ENCODE data around the gene FANCI. TPM values are rescaled to one million over a fixed set of nuclear protein-coding genes. Genes with fewer than 3 reads are reported as not detected.

Gene FANCI
- total RNA-seq, 2 experiments from 2014 or later, result 180 TPM

- no peak for ATAC-seq
- no peak for TF ChIP-seq CTCF (IDR thresholded peaks at IDR 0.05)
- POLR2A ChIA-PET, result interaction anchor here (1.4 kb wide), 1 partner anchor 13 kb away, joined by 4 read pairs; no protein-coding TSS in a partner anchor
- intact Hi-C loops (cut with micrococcal nuclease), result no loop called here
- no peaks in the 10 kb centered on the region for H3K4me1 Mint-ChIP-seq (ENCODE audit: low read depth)
- H3K4me3 Mint-ChIP-seq, result no peak overlapping the region
- H3K36me3 Mint-ChIP-seq (ENCODE audit: low read depth), result peaks cover 63% of the 10 kb centered on the region
- CTCF ChIA-PET, result interaction anchor here (0.9 to 2.7 kb wide), 3 partner anchors 10 to 86 kb away, joined by 3 to 8 read pairs (median 3); no protein-coding TSS in a partner anchor
- H3K9me3 Mint-ChIP-seq, result no peaks in the 10 kb centered on the region
- no peak overlapping the region for H3K27ac Mint-ChIP-seq
- DNase-seq, result no peak
- no peaks in the 10 kb centered on the region for H3K27me3 Mint-ChIP-seq
Observed at GRCh38 chr15:89293012-89293411, 49.2 kb downstream of the FANCI start.

- CTCF ChIA-PET, result interaction anchor here (3.0 kb wide), 1 partner anchor 93 kb away, joined by 13 read pairs; no protein-coding TSS in a partner anchor
- H3K9me3 Mint-ChIP-seq, result no peaks in the 10 kb centered on the region
- ATAC-seq (no peak), DNase-seq (no peak)
- H3K27me3 Mint-ChIP-seq, result no peaks in the 10 kb centered on the region
- no peak for TF ChIP-seq CTCF (IDR thresholded peaks at IDR 0.05)
- POLR2A ChIA-PET, result interaction anchor here (0.6 to 0.8 kb wide), 3 partner anchors 19 to 45 kb away, joined by 3 read pairs; no protein-coding TSS in a partner anchor
- H3K4me3 Mint-ChIP-seq, result no peak overlapping the region
- H3K36me3 Mint-ChIP-seq (ENCODE audit: low read depth), result peaks cover 60% of the 10 kb centered on the region
- no peak overlapping the region for H3K27ac Mint-ChIP-seq
- intact Hi-C loops (cut with micrococcal nuclease), result no loop called here
- peaks cover 14% of the 10 kb centered on the region for H3K4me1 Mint-ChIP-seq (ENCODE audit: low read depth)
Observed at GRCh38 chr15:89299896-89300295, 56.1 kb downstream of the FANCI start.

- no peak for TF ChIP-seq CTCF (IDR thresholded peaks at IDR 0.05)
- Mint-ChIP-seq H3K27ac (no peak overlapping the region), H3K4me1 (ENCODE audit: low read depth) (peaks cover 14% of the 10 kb centered on the region), H3K27me3 (no peaks in the 10 kb centered on the region), H3K9me3 (no peaks in the 10 kb centered on the region), H3K36me3 (ENCODE audit: low read depth) (peaks cover 62% of the 10 kb centered on the region), H3K4me3 (no peak overlapping the region)
- ATAC-seq (peak; percentile 45), DNase-seq (no peak)
- CTCF ChIA-PET, result interaction anchor here (0.9 to 3.0 kb wide), 4 partner anchors 15 to 95 kb away, joined by 3 to 13 read pairs (median 3); no protein-coding TSS in a partner anchor
- POLR2A ChIA-PET, result interaction anchor here (0.8 to 1.8 kb wide), 4 partner anchors 12 to 58 kb away, joined by 3 to 6 read pairs (median 4); partner anchors contain the start of gene FANCI
- intact Hi-C loops (cut with micrococcal nuclease), result no loop called here
Observed at GRCh38 chr15:89301304-89302089, 57.7 kb downstream of the FANCI start.

- H3K27me3 Mint-ChIP-seq, result no peaks in the 10 kb centered on the region
- peaks cover 11% of the 10 kb centered on the region for H3K4me1 Mint-ChIP-seq (ENCODE audit: low read depth)
- H3K36me3 Mint-ChIP-seq (ENCODE audit: low read depth), result peaks cover 67% of the 10 kb centered on the region
- TF ChIP-seq CTCF (IDR thresholded peaks at IDR 0.05), result no peak
- ChIA-PET CTCF (interaction anchor here (3.9 kb wide), 1 partner anchor 97 kb away, joined by 17 read pairs; no protein-coding TSS in a partner anchor), POLR2A (no interaction called here)
- no peak overlapping the region for H3K27ac Mint-ChIP-seq
- H3K4me3 Mint-ChIP-seq, result no peak overlapping the region
- H3K9me3 Mint-ChIP-seq, result no peaks in the 10 kb centered on the region
- DNase-seq (no peak), ATAC-seq (no peak)
- intact Hi-C loops (cut with micrococcal nuclease), result no loop called here
Observed at GRCh38 chr15:89303986-89304385, 60.2 kb downstream of the FANCI start.

- no peak for TF ChIP-seq CTCF (IDR thresholded peaks at IDR 0.05)
- Mint-ChIP-seq H3K4me3 (no peak overlapping the region), H3K4me1 (ENCODE audit: low read depth) (peaks cover 15% of the 10 kb centered on the region), H3K9me3 (no peaks in the 10 kb centered on the region), H3K27me3 (no peaks in the 10 kb centered on the region), H3K36me3 (ENCODE audit: low read depth) (peaks cover 71% of the 10 kb centered on the region), H3K27ac (no peak overlapping the region)
- DNase-seq (no peak), ATAC-seq (no peak)
- intact Hi-C loops (cut with micrococcal nuclease), result no loop called here
- ChIA-PET POLR2A (interaction anchor here (0.7 to 1.5 kb wide), 3 partner anchors 12 to 16 kb away, joined by 3 to 4 read pairs (median 3); no protein-coding TSS in a partner anchor), CTCF (interaction anchor here (1.0 to 3.9 kb wide), 4 partner anchors 17 to 134 kb away, joined by 4 to 17 read pairs (median 4); no protein-coding TSS in a partner anchor)
Observed at GRCh38 chr15:89305395-89305794, 61.6 kb downstream of the FANCI start.

All from activated CD8-positive, alpha-beta T cell treated with anti-CD3 and anti-CD28 coated beads for 36 hours (primary cell).